HG03439 (cell line): Measurements from ENCODE around the gene RTN4.

ENCODE experiments used
- ATAC-seq: cut with Tn5 transposase; IDR thresholded peaks from one replicate; pipeline ENCODE4 v1.9.1; 2021; ENCODE audit warnings: mild to moderate bottlenecking, moderate library complexity; ENCODE audit not compliant: unreplicated experiment

Gene RTN4

DNA sequence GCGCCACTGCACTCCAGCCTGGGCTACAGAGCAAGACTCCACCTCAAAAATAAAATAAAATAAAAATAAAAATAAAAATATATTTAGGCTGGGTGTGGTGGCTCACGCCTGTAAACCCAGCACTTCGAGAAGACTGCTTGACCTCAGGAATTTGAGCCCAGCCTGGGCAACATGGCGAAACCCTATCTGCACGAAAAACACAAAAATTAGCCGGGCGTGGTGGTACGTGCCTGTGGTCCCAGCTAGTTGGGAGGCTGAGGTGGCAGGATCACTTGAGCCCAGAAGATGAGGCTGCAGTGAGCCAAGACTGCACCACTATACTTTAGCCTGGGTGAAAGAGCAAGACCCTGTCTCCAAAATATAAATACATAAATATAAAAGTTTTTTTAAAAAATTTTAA is 6.4 kb downstream of the RTN4 start:
- ATAC-seq, result no peak

DNA sequence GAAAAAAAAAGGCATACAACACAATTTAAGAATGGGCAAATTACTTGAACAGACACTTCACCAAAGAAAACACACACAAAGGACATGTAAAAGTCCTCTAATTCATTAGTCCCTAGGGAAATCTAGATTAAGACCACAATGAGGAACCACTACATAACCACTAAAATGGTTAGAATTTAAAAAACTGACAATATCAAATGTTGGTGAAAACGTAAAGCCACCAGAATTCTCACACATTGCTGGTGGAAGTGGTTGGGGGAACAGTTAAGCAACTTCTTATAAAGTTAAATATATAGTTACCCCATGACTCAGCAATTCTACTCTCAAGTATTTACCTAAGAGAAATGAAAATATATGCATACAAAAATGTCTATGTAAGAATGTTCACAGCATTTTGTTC is 11.8 kb downstream of the RTN4 start:
- no peak for ATAC-seq

DNA sequence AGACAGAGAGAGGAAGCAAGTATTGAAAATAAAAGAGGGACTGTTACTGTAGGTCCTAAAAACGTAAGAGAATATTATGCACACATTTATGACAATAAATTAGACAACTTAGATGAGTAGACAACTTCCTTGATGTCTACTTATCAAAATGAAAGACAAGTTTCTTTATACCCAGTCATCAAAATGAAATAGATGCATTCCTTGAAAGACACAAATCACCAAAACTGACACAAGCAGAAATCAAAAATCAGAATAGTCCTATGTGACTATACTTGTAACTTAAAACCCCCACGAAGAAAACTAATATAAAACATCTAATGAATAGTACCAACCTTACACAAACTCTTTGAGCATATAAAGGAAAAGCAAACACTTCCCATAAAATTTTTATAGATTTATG is 14.5 kb downstream of the RTN4 start:
- ATAC-seq, result no peak

DNA sequence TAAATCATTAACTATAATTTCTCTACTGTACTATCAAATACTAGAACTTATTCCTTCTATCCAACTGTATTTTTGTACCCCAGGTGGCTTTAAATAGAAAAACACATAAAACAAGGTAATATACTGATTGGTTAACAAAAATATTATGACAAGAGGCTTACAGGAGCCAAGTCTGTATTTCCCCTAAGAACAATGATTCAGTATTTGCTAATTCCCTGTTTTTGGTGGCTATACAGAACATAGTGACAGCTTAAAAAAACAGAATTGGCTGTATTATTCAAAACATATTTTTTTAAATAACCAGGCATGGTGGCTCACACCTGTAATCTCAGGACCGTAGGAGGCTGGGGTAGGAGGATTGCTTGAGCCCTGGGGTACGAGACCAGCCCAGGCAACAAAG is 16.3 kb downstream of the RTN4 start:
- ATAC-seq, result no peak

DNA sequence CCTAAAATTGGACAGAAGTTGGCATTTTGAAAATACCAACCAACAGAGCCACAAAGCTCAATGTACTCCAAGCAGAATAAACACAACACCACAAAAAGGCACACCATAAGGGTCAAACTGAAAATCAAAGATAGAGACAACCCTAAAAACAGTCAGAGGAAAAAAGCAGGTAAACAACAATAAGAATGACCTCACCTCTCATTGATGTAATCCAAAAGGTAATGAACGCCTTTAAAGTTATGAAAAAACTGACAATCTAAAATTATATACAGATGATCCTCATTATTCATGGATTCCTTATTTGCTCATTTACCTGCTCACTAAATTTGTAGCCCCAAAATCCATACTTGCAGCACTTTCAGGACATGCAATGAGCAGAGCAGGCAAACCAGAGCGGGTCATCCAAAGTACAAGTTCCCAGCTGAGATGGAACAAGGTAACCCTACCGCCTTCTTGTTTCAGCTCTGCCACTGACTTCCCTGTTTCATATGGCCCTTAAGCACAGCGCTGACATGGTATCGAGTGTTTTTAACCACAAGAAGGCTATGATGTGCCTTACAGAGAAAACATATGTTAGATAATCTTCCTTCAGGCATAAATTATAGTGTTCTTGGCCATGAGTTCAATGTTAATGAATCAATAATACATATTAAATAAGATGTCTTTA is 17.0 kb downstream of the RTN4 start:
- peak; percentile 72 for ATAC-seq

DNA sequence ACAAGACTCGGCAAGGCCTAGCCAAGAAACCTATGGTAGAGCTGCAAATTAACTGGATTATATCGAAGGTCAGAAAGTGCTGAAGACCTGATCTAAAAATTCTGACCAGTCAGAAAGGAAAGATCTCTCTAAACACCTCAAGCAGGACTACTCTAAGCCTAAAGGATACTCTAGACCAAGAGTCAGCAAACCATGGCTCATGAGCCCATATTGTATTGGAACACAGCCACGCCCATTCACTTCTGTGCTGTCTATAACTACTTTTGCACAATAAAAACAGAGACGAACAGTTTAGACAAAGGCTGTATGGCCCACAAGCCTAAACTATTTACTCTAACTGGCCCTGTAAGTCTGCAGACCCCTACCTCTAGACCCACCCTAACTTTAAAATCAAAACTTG is 18.7 kb downstream of the RTN4 start:
- no peak for ATAC-seq

DNA sequence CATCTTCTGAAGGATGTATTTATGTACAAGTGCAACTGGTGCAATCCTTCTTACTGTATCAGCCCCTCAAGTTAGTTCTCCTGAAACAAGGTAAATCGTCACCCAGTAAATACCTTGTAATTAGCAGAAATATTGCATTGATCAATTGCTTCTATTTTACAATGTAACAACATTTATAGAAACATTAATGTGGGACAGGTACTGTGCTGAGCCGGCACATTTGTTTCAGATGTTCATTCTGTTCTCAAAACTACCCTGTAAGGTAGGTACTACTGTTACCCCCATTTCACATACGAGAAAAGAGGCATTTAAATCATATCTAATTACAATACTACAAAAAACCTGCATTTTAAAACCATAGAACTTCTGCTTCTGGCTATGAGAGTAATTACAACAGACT is 19.5 kb downstream of the RTN4 start:
- ATAC-seq, result no peak

DNA sequence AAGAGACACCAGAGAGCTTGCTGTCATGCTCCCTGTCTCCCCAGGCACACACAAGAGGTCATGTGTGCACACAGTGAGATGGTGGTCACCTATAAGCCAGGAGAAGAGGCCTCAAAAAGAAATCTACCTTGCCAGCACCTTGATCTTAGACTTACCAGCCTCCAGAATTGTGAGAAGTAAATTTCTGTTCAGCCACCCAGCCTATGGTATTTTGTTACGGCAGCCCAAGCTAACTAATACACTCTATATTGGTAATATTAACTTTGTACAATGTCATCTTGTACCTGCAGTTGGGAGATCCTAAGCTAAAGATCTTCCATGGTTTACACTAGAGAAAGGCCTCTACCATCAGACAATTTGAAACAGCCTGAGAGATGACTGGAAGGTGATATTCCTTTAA is 21.2 kb downstream of the RTN4 start:
- ATAC-seq, result no peak

DNA sequence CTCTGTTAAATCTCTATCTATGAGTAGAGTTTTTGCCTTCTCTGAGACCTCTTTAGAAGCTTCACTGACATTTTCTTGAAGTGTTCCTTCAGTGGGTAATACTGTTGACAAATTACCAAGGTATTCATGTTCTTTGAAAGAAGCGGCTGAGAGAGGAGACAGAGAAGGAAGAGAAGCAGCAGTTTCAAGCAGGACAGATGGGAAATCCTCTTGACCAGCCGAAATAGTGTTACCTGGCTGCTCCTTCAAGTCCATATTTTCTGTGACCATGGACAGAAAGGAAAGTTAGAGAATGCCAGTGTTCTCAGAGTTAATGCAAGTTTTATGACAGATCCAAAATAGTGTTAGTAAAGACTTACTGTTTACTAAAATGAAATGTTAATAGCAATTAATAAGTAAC is 23.0 kb downstream of the RTN4 start:
- ATAC-seq, result no peak

DNA sequence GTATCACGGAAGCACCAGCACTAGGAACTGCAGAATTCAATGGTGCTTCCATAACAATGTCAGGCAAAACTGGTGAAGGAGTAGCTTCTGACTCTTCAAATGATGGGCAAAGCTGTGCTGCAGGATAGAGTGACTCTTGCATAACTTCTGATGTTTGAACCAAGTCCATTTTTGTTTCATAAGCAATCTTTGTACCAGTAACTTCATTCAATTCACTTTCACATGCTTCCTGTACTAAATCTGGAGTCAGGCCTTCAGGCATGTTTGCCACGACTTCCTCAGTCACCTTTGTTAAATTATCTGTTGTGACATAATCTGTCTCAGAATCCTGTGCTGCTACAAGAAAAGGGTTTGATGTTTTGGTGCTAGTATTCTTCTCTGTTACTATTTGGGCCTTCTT is 24.0 kb downstream of the RTN4 start:
- no peak for ATAC-seq

DNA sequence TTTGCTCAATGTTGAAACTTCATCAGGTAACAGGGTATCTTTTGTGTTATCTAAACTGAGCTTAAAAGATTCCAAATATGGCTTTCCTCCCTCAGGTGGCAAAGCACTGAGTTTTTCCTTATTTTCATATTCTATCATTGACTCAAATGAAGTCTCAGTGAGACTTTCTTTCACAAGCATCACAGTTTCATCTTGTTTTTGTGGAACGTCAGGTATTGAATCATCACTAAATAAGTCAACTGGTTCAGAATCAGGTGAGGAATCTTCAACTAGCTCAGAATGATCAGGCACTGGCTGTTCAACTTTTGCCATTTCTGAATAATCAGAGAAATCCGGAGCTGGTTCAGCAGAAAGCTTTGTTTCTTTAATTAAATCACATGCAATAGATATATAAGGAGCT is 24.6 kb downstream of the RTN4 start:
- no peak for ATAC-seq

DNA sequence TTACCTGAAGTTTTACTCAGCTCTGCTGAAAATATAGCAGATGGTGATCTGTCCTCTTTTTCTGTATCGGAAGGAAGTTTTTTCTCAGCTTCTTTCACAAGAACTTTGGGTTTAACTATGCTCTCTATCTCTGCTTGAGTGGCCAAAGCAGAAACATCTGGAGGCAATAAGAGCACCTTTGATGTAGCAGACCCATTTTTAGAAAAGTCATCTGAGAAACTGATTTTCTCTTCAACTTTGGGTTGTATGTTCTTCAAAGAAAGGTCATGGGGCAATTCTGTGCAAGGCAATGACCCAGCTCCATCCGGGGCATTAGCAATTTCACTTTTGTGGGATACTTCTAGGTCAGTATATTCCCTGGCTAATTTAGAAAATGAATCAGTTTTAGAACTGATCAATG is 25.2 kb downstream of the RTN4 start:
- ATAC-seq, result no peak

DNA sequence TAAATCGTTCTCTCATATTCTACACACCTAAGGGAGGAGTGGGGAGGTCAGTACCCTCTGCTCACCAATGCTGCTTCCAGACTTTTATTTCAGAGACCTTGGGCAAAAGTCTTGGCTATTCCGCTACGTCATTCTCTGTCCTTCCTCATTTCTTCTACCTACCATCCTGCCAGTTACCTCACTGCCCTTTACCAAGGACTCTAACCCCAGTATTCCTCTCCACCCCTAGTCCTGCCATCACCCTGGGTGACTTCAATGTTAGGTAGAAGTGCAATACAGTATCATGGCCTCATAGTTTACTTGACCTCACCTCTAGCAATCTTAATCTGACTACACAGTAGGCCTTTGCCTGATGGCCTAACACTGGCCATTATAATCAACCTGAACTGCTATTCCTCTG is 27.8 kb downstream of the RTN4 start:
- ATAC-seq, result no peak

DNA sequence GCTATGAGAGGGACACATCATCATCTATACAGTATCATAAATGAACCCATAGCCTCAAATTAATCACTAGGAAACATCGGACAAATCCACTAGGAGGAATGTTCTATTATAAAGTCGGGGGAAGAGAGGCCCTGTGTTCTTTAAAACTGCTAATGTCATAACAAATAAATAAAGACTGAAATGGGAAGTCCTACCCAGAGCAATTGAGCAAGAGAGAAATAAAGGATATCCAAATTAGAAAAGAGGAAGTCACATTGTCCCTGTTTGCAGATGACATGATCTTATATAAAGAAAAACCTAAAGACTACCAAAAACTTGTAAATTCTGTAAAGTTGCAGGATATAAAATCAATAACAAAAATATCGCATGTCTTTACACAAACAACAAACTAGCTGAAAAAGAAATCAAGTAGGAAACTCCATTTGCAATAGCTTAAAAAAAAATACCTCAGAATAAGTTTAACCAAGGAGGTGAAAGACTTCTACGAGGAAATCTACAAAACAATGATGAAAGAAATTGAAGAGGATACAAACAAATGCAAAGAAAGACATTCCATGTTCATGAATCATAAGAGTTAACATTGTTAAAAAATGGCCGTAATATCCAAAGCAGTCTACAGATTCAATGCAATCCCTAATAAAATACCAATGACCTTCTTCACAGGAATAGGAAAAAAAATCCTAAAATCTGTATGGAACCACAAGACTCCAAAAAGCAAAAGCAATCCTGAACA is 30.6 kb downstream of the RTN4 start:
- ATAC-seq, result no peak

DNA sequence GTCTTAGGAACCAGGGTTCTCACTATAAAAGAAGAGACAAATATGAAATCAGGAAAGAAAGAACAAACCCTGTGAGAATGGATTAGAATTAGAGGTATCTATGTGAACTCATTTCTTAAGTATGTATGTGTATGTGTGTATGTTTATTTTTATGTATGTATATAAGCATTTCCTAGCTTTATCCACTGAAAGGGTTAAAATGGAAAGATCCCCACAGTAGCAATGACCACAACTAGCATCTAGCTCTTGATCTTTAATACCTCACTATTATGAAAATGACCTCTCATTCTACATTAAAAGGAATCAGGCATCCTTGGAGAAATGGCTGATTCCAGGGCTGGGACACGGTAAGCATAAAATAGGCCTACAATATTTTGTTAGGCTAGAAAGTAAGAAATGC is 31.6 kb downstream of the RTN4 start:
- ATAC-seq, result no peak

DNA sequence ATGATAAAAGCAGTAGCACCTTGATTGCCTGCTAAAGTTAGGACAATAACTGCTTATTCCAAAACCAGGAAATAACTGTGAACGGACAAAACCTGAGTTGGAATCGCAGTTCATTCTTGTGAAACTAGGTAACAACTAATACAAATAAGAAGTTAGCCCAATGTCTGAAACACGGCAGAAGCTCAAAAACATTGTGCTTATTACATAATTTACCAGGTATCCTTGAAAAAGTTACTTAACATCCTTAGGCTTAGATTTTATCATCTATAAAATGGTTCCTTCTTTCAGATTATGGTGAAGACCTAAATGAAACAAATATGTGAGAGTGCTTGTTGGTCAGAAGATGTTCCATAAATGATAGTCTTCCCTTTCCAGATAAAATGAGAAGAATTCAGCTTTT is 32.4 kb downstream of the RTN4 start:
- ATAC-seq, result no peak

DNA sequence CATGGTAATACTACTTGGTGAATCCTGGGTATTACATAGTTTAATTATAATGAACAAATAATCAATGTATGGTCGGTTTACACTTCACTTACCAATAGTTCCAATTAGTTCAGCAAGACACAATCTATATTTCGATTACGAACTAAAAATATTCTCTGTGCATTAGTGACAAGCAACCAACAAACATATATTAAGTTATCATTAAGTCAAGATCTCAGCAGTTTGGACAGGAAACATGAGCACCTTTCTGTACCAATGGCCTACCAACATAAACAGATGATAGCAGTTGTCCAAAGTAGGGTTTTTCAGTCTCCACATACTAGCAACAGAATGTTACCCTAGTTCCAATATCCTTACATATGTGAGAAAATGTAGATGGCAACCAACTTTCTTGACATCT is 32.8 kb downstream of the RTN4 start:
- ATAC-seq, result no peak

DNA sequence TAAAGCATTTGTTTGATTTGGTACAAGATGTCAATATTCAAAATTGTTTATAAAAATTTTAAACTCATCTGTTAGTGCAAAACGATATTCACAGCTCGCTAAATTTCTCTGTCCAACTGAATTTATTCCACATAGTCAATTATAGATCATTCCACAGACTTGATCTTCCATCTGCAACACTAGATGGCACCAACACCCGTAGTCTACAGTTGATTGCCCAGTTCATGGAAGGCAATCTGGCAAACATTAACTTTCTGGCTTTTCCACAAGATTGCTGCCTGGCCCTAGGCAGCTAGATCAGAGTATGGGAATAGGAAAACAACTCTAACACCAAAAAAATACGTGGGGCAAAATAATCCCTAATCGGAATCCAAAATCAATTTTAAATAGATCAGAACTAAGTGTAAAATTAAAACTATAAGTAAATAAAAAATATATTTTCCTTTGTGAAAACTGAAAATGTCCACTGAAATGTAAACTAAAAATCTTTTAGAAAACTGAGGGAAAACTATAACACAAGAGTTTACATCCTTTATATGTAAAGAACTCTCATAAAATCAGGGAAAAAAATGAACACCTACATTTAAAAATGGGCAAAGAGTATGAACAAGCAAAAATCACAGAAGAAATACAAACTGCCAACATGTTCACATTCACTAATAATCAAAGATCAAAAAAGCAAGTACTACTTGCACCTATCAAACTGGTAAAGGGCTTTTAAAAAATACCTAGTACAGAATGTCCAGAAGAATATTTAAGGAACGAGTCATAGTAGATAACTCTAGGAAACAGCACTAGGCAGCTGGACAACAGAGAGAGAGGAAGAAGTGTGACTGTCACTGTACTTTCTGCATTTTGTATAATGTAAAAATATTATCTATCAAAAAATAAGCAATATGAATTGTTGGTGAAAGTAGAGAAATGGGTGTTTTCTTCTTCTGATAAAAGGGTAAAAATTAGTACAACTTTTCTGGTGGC is 35.0 kb downstream of the RTN4 start:
- ATAC-seq, result no peak

DNA sequence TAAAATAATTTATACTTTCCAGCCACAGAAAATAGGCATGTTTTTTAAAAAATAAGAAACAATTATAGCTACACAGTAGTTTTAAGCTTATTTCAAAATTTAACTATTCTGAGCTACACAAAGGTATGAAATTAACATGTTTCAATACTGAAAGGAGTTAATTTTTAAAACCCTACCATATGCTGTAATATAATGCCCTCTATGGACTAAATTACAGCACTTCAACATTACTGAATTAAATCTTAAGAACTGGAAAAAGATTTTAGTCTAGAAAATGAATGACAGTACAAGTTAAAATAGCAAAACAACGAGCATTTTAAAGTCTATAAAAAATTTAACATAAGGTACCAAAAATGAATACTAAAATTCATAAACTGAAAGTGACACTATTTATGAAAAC is 36.3 kb downstream of the RTN4 start:
- no peak for ATAC-seq

DNA sequence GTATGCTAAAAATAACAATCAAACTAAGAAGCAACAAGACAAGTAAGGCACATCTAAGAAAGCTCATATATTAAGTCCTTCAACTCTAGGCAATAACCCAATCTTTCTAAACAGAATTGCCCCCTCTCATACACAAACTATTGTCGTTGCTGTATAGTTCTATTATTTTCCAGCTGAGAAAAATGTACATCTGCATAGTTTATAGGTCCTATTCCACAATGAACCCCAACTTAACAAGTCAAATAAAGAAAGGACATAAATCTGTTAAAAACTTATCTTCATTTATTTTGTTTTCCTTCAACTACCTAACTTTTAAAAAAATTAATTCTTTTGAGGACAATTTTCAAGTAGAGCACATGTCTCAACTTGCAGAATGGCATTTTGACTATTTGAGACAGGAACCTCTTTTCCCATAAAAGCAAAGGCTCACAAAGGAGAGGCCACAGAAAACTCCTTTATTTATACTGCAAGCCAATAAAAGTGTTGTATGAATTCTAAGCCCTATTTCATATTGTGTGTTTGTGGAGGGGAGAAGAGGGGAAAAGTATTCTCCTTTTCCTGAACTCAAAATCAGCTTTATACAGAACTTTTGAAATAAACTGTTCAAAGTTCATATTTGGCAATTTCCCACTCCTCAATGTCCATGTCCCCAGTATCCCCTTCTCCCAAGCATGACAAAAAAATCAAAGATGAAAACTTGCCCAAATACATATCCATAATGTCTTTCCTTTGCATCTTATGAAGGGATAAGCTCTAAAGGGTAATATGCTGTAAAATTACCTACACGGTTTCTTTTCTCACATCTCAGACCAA is 37.4 kb downstream of the RTN4 start:
- no peak for ATAC-seq
